NCI-H345 treated with DMSO at 0.1 percent for 48 hours (cell line): ENCODE data around the gene DENND4C.
A peak's percentile ranks its signal among the peaks of the same experiment; 100 is the strongest.
"Not testable (repeated sequence)": the region's sequence is repeated elsewhere in the genome, so short reads cannot be mapped to it uniquely, and the experiment has no call there.

Experiments
- DNase-seq: peaks from one replicate; lab custom pipeline; 2025; ENCODE audit not compliant: unreplicated experiment; lab: John Stamatoyannopoulos, UW

Gene DENND4C

GRCh38 chr9:19369107-19369506 is 138.6 kb downstream of the DENND4C start:
- DNase-seq, result no peak

- no peak for DNase-seq
Measured at GRCh38 chr9:19371942-19372341, 141.4 kb downstream of the DENND4C start.

- DNase-seq, result no peak
Measured at GRCh38 chr9:19372567-19372966, 142.1 kb downstream of the DENND4C start.

- DNase-seq, result no peak
Measured at GRCh38 chr9:19373527-19373926, 143.0 kb downstream of the DENND4C start.

GRCh38 chr9:19375538-19375937 is 145.0 kb downstream of the DENND4C start:
- DNase-seq, result no peak

- no peak for DNase-seq
Measured at GRCh38 chr9:19376931-19377330, 146.4 kb downstream of the DENND4C start.

- DNase-seq, result no peak
Measured at GRCh38 chr9:19378164-19378563, 147.7 kb downstream of the DENND4C start.

GRCh38 chr9:19378647-19379046 is 148.2 kb downstream of the DENND4C start:
- no peak for DNase-seq

- no peak for DNase-seq
Measured at GRCh38 chr9:19379283-19379682, 148.8 kb downstream of the DENND4C start.

- no peak for DNase-seq
Measured at GRCh38 chr9:19379697-19380046, 149.2 kb downstream of the DENND4C start.

GRCh38 chr9:19380826-19381075 is 150.3 kb downstream of the DENND4C start:
- DNase-seq, result no peak

GRCh38 chr9:19381656-19382055 is 151.2 kb downstream of the DENND4C start:
- DNase-seq, result no peak

GRCh38 chr9:19385212-19385611 is 154.7 kb downstream of the DENND4C start:
- DNase-seq, result not testable (repeated sequence)

GRCh38 chr9:19385786-19386501 is 155.5 kb downstream of the DENND4C start:
- no peak for DNase-seq

- DNase-seq, result no peak
Measured at GRCh38 chr9:19386502-19387044, 156.1 kb downstream of the DENND4C start.

- DNase-seq, result no peak
Measured at GRCh38 chr9:19387317-19387716, 156.8 kb downstream of the DENND4C start.

- not testable (repeated sequence) for DNase-seq
Measured at GRCh38 chr9:19389539-19389938, 159.0 kb downstream of the DENND4C start.

- no peak for DNase-seq
Measured at GRCh38 chr9:19397845-19398244, 167.4 kb downstream of the DENND4C start.

- DNase-seq, result not testable (repeated sequence)
Measured at GRCh38 chr9:19403231-19403630, 172.7 kb downstream of the DENND4C start.

GRCh38 chr9:19404283-19405075 is 174.0 kb downstream of the DENND4C start:
- no peak for DNase-seq

- no peak for DNase-seq
Measured at GRCh38 chr9:19405771-19406170, 175.3 kb downstream of the DENND4C start.

GRCh38 chr9:19408316-19408692 is 177.8 kb downstream of the DENND4C start:
- peak; percentile 5 for DNase-seq
